H9 (cell line): ENCODE measurements around the gene LYZL4. TPM values are rescaled to one million over a fixed set of nuclear protein-coding genes. Genes with fewer than 3 reads are reported as not detected.
A peak's percentile ranks its signal among the peaks of the same experiment; 100 is the strongest.

ENCODE experiments used
- DNase-seq: peaks from one replicate; pipeline ENCODE4 v3.0.0-alpha.2; 2017
- H2AFZ ChIP-seq: one replicate; pipeline ENCODE4 v1.6.1; 2013; ENCODE audit warnings: mild to moderate bottlenecking, low read length, control low read depth, moderate library complexity
- H2AK5ac ChIP-seq: 2 replicates; pipeline ENCODE4 v1.6.1; 2013; ENCODE audit warnings: low read length, control low read depth, mixed read lengths; ENCODE audit not compliant: insufficient read length
- H2BK120ac ChIP-seq: one replicate; pipeline ENCODE4 v1.6.1; 2013; ENCODE audit warnings: low read depth, mild to moderate bottlenecking, low read length, control low read depth, inconsistent platforms; ENCODE audit not compliant: poor library complexity, severe bottlenecking
- H2BK12ac ChIP-seq: 2 replicates; pipeline ENCODE4 v1.6.1; 2013; ENCODE audit warnings: low read length, control low read depth, mixed read lengths, low read depth; ENCODE audit not compliant: insufficient read length
- H2BK15ac ChIP-seq: 2 replicates; pipeline ENCODE4 v1.6.1; 2013; ENCODE audit warnings: low read depth, low read length, control low read depth
- H2BK20ac ChIP-seq: one replicate; pipeline ENCODE4 v1.6.1; 2013; ENCODE audit warnings: low read depth, mild to moderate bottlenecking, low read length, control low read depth, inconsistent platforms; ENCODE audit not compliant: poor library complexity, severe bottlenecking
- H2BK5ac ChIP-seq: 2 replicates; pipeline ENCODE4 v1.6.1; 2013; ENCODE audit warnings: low read length, control low read depth, mixed read lengths; ENCODE audit not compliant: insufficient read length
- H3K14ac ChIP-seq: 2 replicates; pipeline ENCODE4 v1.6.1; 2013; ENCODE audit warnings: low read length, control low read depth; ENCODE audit not compliant: insufficient read depth
- H3K18ac ChIP-seq: 2 replicates; pipeline ENCODE4 v1.6.1; 2013; ENCODE audit warnings: low read depth, mild to moderate bottlenecking, mixed read lengths, low read length, control low read depth; ENCODE audit not compliant: insufficient read length
- H3K23ac ChIP-seq: 2 replicates; pipeline ENCODE4 v1.6.1; 2013; ENCODE audit warnings: low read length, control low read depth, mixed read lengths, low read depth; ENCODE audit not compliant: insufficient read length
- H3K23me2 ChIP-seq: 2 replicates; pipeline ENCODE4 v1.6.1; 2013; ENCODE audit warnings: low read depth, mild to moderate bottlenecking, mixed read lengths, low read length, control low read depth; ENCODE audit not compliant: insufficient read length, poor library complexity, severe bottlenecking
- H3K27ac ChIP-seq: 2 replicates; pipeline ENCODE4 v1.5.1; 2013; ENCODE audit warnings: low read length, control low read depth, mixed read lengths, low read depth; ENCODE audit not compliant: insufficient read length
- H3K27me3 ChIP-seq: 2 replicates; pipeline ENCODE4 v1.6.1; 2013; ENCODE audit warnings: low read length, control low read depth, inconsistent platforms; ENCODE audit not compliant: insufficient read depth
- H3K4ac ChIP-seq: 2 replicates; pipeline ENCODE4 v1.6.1; 2013; ENCODE audit warnings: low read depth, mild to moderate bottlenecking, control low read depth, inconsistent platforms, low read length, moderate library complexity
- H3K4me1 ChIP-seq: 2 replicates; pipeline ENCODE4 v1.6.1; 2013; ENCODE audit warnings: low read length, control low read depth, inconsistent platforms; ENCODE audit not compliant: insufficient read depth
- H3K4me2 ChIP-seq: 2 replicates; pipeline ENCODE4 v1.6.1; 2013; ENCODE audit warnings: low read length, control low read depth, mixed read lengths; ENCODE audit not compliant: insufficient read length, insufficient read depth
- H3K56ac ChIP-seq: 2 replicates; pipeline ENCODE4 v1.6.1; 2013; ENCODE audit warnings: low read depth, mild to moderate bottlenecking, mixed read lengths, low read length, control low read depth; ENCODE audit not compliant: insufficient read length
- H3K79me1 ChIP-seq: 2 replicates; pipeline ENCODE4 v1.6.1; 2013; ENCODE audit warnings: low read depth, mild to moderate bottlenecking, moderate library complexity, low read length, control low read depth, inconsistent platforms; ENCODE audit not compliant: insufficient read depth, poor library complexity, severe bottlenecking
- H3K79me2 ChIP-seq: 2 replicates; pipeline ENCODE4 v1.6.1; 2013; ENCODE audit warnings: low read length, control low read depth, inconsistent platforms; ENCODE audit not compliant: insufficient read depth
- H3K9ac ChIP-seq: 2 replicates; pipeline ENCODE4 v1.6.1; 2013; ENCODE audit warnings: low read length, control low read depth, mixed read lengths; ENCODE audit not compliant: insufficient read length; ENCODE audit errors: extremely low read depth
- H3K9me3 ChIP-seq: one replicate; pipeline ENCODE4 v1.6.1; 2013; ENCODE audit warnings: low read depth, low read length, inconsistent platforms; ENCODE audit not compliant: control insufficient read depth
- H3T11ph ChIP-seq: one replicate; pipeline ENCODE4 v1.6.1; 2013; ENCODE audit warnings: mild to moderate bottlenecking, low read length, control low read depth, inconsistent platforms
- H4K20me1 ChIP-seq: one replicate; pipeline ENCODE4 v1.6.1; 2013; ENCODE audit not compliant: control insufficient read depth, insufficient read length, insufficient read depth
- H4K5ac ChIP-seq: 2 replicates; pipeline ENCODE4 v1.6.1; 2013; ENCODE audit warnings: low read depth, mild to moderate bottlenecking, mixed read lengths, low read length, control low read depth; ENCODE audit not compliant: insufficient read length
- H4K8ac ChIP-seq: replicated peaks from 2 replicates; pipeline ENCODE4 v1.6.1; 2013; ENCODE audit warnings: low read length, control low read depth, mixed read lengths, low read depth; ENCODE audit not compliant: insufficient read length
- H4K91ac ChIP-seq: 2 replicates; pipeline ENCODE4 v1.6.1; 2013; ENCODE audit warnings: low read depth, mild to moderate bottlenecking, moderate library complexity, mixed read lengths, low read length, control low read depth; ENCODE audit not compliant: insufficient read length
- H3K27ac Mint-ChIP-seq, 3 experiments: 2 replicates in 2 of 3; 3 replicates in 1 of 3; pipeline ENCODE4 v1.8.0; 2020 to 2021; ENCODE audit warnings: mixed read lengths in 3 of 3, mild to moderate bottlenecking in 1 of 3, moderate library complexity in 1 of 3
- H3K27me3 Mint-ChIP-seq: 2 replicates; pipeline ENCODE4 v1.8.0; 2021; ENCODE audit warnings: low read depth, mild to moderate bottlenecking, moderate library complexity, mixed read lengths
- H3K36me3 Mint-ChIP-seq, 3 experiments: 2 replicates in 2 of 3; 3 replicates in 1 of 3; pipeline ENCODE4 v1.8.0; 2020 to 2021; ENCODE audit warnings: low read depth in 3 of 3, mixed read lengths in 3 of 3; ENCODE audit not compliant: insufficient read depth in 1 of 3
- H3K4me1 Mint-ChIP-seq, 2 experiments: 2 replicates each; pipeline ENCODE4 v1.8.0; 2020; ENCODE audit warnings: mixed read lengths in 2 of 2
- H3K4me3 Mint-ChIP-seq, 2 experiments: 2 replicates in 1 of 2; 3 replicates in 1 of 2; pipeline ENCODE4 v1.8.0; 2020 to 2021; ENCODE audit warnings: mild to moderate bottlenecking in 2 of 2, mixed read lengths in 2 of 2, moderate library complexity in 1 of 2
- H3K9me3 Mint-ChIP-seq, 2 experiments: 2 replicates in 1 of 2; 3 replicates in 1 of 2; pipeline ENCODE4 v1.8.0; 2020; ENCODE audit warnings: mild to moderate bottlenecking in 2 of 2, mixed read lengths in 2 of 2, moderate library complexity in 1 of 2
- WGBS: extraction: QIAGEN DNeasy Blood & Tissue Kit; methylation state at CpG from one replicate; pipeline ENCODE4 v1.1.7; 2013; ENCODE audit warnings: missing lambda C conversion rate, low lambda C conversion rate, mixed read lengths; ENCODE audit not compliant: insufficient read length; ENCODE audit errors: extremely low coverage; 5-methylcytosine and 5-hydroxymethylcytosine counted together
- total RNA-seq: library from RNA; stranded (reverse); gene quantifications from 2 replicates; pipeline ENCODE4 v1.2.1, GENCODE V29; 2021
- TF ChIP-seq, protein P1 (sequence below): fragments of 200-600 bp; sonication (generic); conservative IDR thresholded peaks from 3 replicates; pipeline ENCODE4 v1.8.0; 2021; ENCODE audit warnings: antibody characterized with exemption, mild to moderate bottlenecking

Gene LYZL4
- total RNA-seq, 1 experiment from 2014 or later = not detected

DNA sequence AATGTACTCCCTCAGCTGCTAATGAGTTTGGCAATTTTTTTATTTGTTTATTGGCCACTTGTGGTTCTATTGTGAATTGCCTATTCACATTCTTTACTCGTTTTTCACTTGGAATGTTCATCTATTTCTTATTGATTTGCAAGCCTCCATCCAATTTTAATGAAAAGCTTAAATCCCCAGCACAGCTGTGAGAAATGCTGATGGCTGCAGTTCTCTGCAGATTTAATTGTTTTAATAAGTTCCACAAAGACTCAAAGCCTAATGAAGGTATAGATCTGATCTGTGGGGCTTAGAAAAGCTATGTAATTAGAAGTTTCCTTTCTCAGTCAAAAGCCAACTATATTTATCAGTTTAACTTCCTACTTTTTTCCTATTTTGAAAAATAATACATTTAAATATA lies 41.5 kb downstream of the LYZL4 start:
- no peaks in the 10 kb centered on the region for H3K23me2 ChIP-seq
- no peak overlapping the region for H3K18ac ChIP-seq
- no peak overlapping the region for H4K8ac ChIP-seq
- no peak overlapping the region for H4K5ac ChIP-seq
- no peak overlapping the region for H3K4me2 ChIP-seq
- Mint-ChIP-seq H3K9me3 (peaks cover 17 to 18% of the 10 kb centered on the region in 2 experiments), H3K27ac (peak overlapping the region in 1 of 3 experiments; percentile 58; a peak in 1 of 7 replicates), H3K4me1 (peaks cover 25 to 38% of the 10 kb centered on the region in 2 experiments), H3K27me3 (peaks cover 3% of the 10 kb centered on the region; the same call in 1 of the 2 replicates), H3K4me3 (no peak overlapping the region), H3K36me3 (peaks cover 3 to 21% (median 14%) of the 10 kb centered on the region in 3 experiments; a peak in 6 of 7 replicates)
- TF ChIP-seq, protein P1, sequence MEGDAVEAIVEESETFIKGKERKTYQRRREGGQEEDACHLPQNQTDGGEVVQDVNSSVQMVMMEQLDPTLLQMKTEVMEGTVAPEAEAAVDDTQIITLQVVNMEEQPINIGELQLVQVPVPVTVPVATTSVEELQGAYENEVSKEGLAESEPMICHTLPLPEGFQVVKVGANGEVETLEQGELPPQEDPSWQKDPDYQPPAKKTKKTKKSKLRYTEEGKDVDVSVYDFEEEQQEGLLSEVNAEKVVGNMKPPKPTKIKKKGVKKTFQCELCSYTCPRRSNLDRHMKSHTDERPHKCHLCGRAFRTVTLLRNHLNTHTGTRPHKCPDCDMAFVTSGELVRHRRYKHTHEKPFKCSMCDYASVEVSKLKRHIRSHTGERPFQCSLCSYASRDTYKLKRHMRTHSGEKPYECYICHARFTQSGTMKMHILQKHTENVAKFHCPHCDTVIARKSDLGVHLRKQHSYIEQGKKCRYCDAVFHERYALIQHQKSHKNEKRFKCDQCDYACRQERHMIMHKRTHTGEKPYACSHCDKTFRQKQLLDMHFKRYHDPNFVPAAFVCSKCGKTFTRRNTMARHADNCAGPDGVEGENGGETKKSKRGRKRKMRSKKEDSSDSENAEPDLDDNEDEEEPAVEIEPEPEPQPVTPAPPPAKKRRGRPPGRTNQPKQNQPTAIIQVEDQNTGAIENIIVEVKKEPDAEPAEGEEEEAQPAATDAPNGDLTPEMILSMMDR = no peak
- H2AK5ac ChIP-seq = no peak overlapping the region
- no peak for DNase-seq
- no peak overlapping the region for H4K91ac ChIP-seq
- H2BK12ac ChIP-seq = no peak overlapping the region
- no peak overlapping the region for H2AFZ ChIP-seq
- H3K9me3 ChIP-seq = no peaks in the 10 kb centered on the region
- no CpG with 5 or more reads among the region's 1 CpG for WGBS
- H2BK120ac ChIP-seq = no peak overlapping the region
- no peaks in the 10 kb centered on the region for H3K79me2 ChIP-seq
- H2BK20ac ChIP-seq = no peak overlapping the region
- H3K9ac ChIP-seq = no peak overlapping the region
- no peak overlapping the region for H2BK5ac ChIP-seq
- no peaks in the 10 kb centered on the region for H3K27me3 ChIP-seq
- no peak overlapping the region for H3K4ac ChIP-seq
- H2BK15ac ChIP-seq = no peak overlapping the region
- H3K14ac ChIP-seq = no peak overlapping the region
- H3K4me1 ChIP-seq = peaks cover 8% of the 10 kb centered on the region; the same call in 1 of the 2 replicates
- no peak overlapping the region for H3K23ac ChIP-seq
- no peak overlapping the region for H3K27ac ChIP-seq
- H3K79me1 ChIP-seq = no peaks in the 10 kb centered on the region
- H3K56ac ChIP-seq = no peak overlapping the region
- H4K20me1 ChIP-seq = no peaks in the 10 kb centered on the region
- H3T11ph ChIP-seq = no peak overlapping the region
